ENCODE data around the gene PPP6C. TPM values are rescaled to one million over a fixed set of nuclear protein-coding genes. Genes with fewer than 3 reads are reported as not detected.
"Not testable (repeated sequence)": the region's sequence is repeated elsewhere in the genome, so short reads cannot be mapped to it uniquely, and the experiment has no call there.

PPP6C gene
- total RNA-seq, 1 donor: 28.5 TPM

GRCh38 chr9:125121146-125121545 lies 68.5 kb downstream of the PPP6C start:
- TF ChIP-seq CTCF (IDR thresholded peaks at IDR 0.05; ENCODE audit: insufficient read depth, low read length): no peak
- no peak for DNase-seq (ENCODE audit: low read depth)
- no peak overlapping the region for H3K4me3 ChIP-seq (ENCODE audit: low read depth, low read length)

GRCh38 chr9:125119643-125120286 lies 69.8 kb downstream of the PPP6C start:
- DNase-seq (ENCODE audit: low read depth): peak; percentile 31

GRCh38 chr9:125118696-125119095 lies 70.9 kb downstream of the PPP6C start:
- DNase-seq (ENCODE audit: low read depth); H3K4me3 ChIP-seq (ENCODE audit: low read depth, low read length): not testable (repeated sequence)

More at GRCh38 chr9:125119643-125120286, 69.8 kb downstream of the PPP6C start:
- H3K4me3 ChIP-seq (ENCODE audit: low read depth, low read length): no peak overlapping the region
- peak; percentile 24 for TF ChIP-seq CTCF (IDR thresholded peaks at IDR 0.05; ENCODE audit: insufficient read depth, low read length)

- DNase-seq (ENCODE audit: low read depth); H3K4me3 ChIP-seq (ENCODE audit: low read depth, low read length): not testable (repeated sequence)
Measured at GRCh38 chr9:125114503-125114902, 75.1 kb downstream of the PPP6C start.

GRCh38 chr9:125110464-125110863 lies 79.1 kb downstream of the PPP6C start:
- H3K4me3 ChIP-seq (ENCODE audit: low read depth, low read length): no peak overlapping the region
- no peak for DNase-seq (ENCODE audit: low read depth)
- no peak for TF ChIP-seq CTCF (IDR thresholded peaks at IDR 0.05; ENCODE audit: insufficient read depth, low read length)

- H3K4me3 ChIP-seq (ENCODE audit: low read depth, low read length); DNase-seq (ENCODE audit: low read depth): not testable (repeated sequence)
Measured at GRCh38 chr9:125108541-125108940, 81.1 kb downstream of the PPP6C start.

GRCh38 chr9:125106285-125106893 lies 83.2 kb downstream of the PPP6C start:
- DNase-seq (ENCODE audit: low read depth): peak; percentile 91
- no peak overlapping the region for H3K4me3 ChIP-seq (ENCODE audit: low read depth, low read length)
- TF ChIP-seq CTCF (IDR thresholded peaks at IDR 0.05; ENCODE audit: insufficient read depth, low read length): no peak

GRCh38 chr9:125103770-125104460 lies 85.7 kb downstream of the PPP6C start:
- no peak for TF ChIP-seq CTCF (IDR thresholded peaks at IDR 0.05; ENCODE audit: insufficient read depth, low read length)
- DNase-seq (ENCODE audit: low read depth): no peak
- no peak overlapping the region for H3K4me3 ChIP-seq (ENCODE audit: low read depth, low read length)
